Measurements from ENCODE around the gene FRMD8. TPM values are rescaled to one million over a fixed set of nuclear protein-coding genes. Genes with fewer than 3 reads are reported as not detected.

The FRMD8 gene
- total RNA-seq, 1 donor from 2014 or later, result 11.1 TPM

- peaks cover 6% of the 10 kb centered on the region for H3K9me3 Mint-ChIP-seq (ENCODE audit: unreplicated experiment)
- H3K36me3 Mint-ChIP-seq (ENCODE audit: unreplicated experiment), result no peaks in the 10 kb centered on the region
- TF ChIP-seq CTCF (IDR thresholded peaks at IDR 0.05; ENCODE audit: partially characterized antibody, unreplicated experiment), result no peak
- DNase-seq, result no peak
- H3K4me3 Mint-ChIP-seq (ENCODE audit: unreplicated experiment), result no peak overlapping the region
- H3K4me1 Mint-ChIP-seq (ENCODE audit: low read depth, unreplicated experiment), result no peaks in the 10 kb centered on the region
- H3K27me3 Mint-ChIP-seq (ENCODE audit: unreplicated experiment), result peaks cover 2% of the 10 kb centered on the region
- H3K27ac Mint-ChIP-seq (ENCODE audit: unreplicated experiment), result no peak overlapping the region
Measured at GRCh38 chr11:65403607-65404121, 17.2 kb downstream of the FRMD8 start.

GRCh38 chr11:65404210-65404609 is 17.8 kb downstream of the FRMD8 start:
- Mint-ChIP-seq H3K27ac (ENCODE audit: unreplicated experiment) (no peak overlapping the region), H3K36me3 (ENCODE audit: unreplicated experiment) (no peaks in the 10 kb centered on the region), H3K4me1 (ENCODE audit: low read depth, unreplicated experiment) (no peaks in the 10 kb centered on the region), H3K27me3 (ENCODE audit: unreplicated experiment) (peaks cover 2% of the 10 kb centered on the region), H3K9me3 (ENCODE audit: unreplicated experiment) (peaks cover 4% of the 10 kb centered on the region), H3K4me3 (ENCODE audit: unreplicated experiment) (no peak overlapping the region)
- no peak for DNase-seq
- TF ChIP-seq CTCF (IDR thresholded peaks at IDR 0.05; ENCODE audit: partially characterized antibody, unreplicated experiment), result no peak

GRCh38 chr11:65404638-65405339 is 18.4 kb downstream of the FRMD8 start:
- H3K36me3 Mint-ChIP-seq (ENCODE audit: unreplicated experiment), result no peaks in the 10 kb centered on the region
- no peak for TF ChIP-seq CTCF (IDR thresholded peaks at IDR 0.05; ENCODE audit: partially characterized antibody, unreplicated experiment)
- no peak overlapping the region for H3K27ac Mint-ChIP-seq (ENCODE audit: unreplicated experiment)
- H3K9me3 Mint-ChIP-seq (ENCODE audit: unreplicated experiment), result peaks cover 1% of the 10 kb centered on the region
- no peak for DNase-seq
- H3K4me1 Mint-ChIP-seq (ENCODE audit: low read depth, unreplicated experiment), result no peaks in the 10 kb centered on the region
- no peak overlapping the region for H3K4me3 Mint-ChIP-seq (ENCODE audit: unreplicated experiment)
- H3K27me3 Mint-ChIP-seq (ENCODE audit: unreplicated experiment), result peaks cover 2% of the 10 kb centered on the region

- TF ChIP-seq CTCF (IDR thresholded peaks at IDR 0.05; ENCODE audit: partially characterized antibody, unreplicated experiment), result no peak
- no peak for DNase-seq
- Mint-ChIP-seq H3K36me3 (ENCODE audit: unreplicated experiment) (no peaks in the 10 kb centered on the region), H3K9me3 (ENCODE audit: unreplicated experiment) (no peaks in the 10 kb centered on the region), H3K4me1 (ENCODE audit: low read depth, unreplicated experiment) (peaks cover 11% of the 10 kb centered on the region), H3K27ac (ENCODE audit: unreplicated experiment) (no peak overlapping the region), H3K4me3 (ENCODE audit: unreplicated experiment) (no peak overlapping the region), H3K27me3 (ENCODE audit: unreplicated experiment) (no peaks in the 10 kb centered on the region)
Measured at GRCh38 chr11:65410936-65411680, 24.7 kb downstream of the FRMD8 start.

GRCh38 chr11:65411681-65412070 is 25.2 kb downstream of the FRMD8 start:
- no peak for TF ChIP-seq CTCF (IDR thresholded peaks at IDR 0.05; ENCODE audit: partially characterized antibody, unreplicated experiment)
- no peaks in the 10 kb centered on the region for H3K36me3 Mint-ChIP-seq (ENCODE audit: unreplicated experiment)
- H3K4me3 Mint-ChIP-seq (ENCODE audit: unreplicated experiment), result no peak overlapping the region
- H3K27ac Mint-ChIP-seq (ENCODE audit: unreplicated experiment), result no peak overlapping the region
- no peaks in the 10 kb centered on the region for H3K27me3 Mint-ChIP-seq (ENCODE audit: unreplicated experiment)
- no peaks in the 10 kb centered on the region for H3K9me3 Mint-ChIP-seq (ENCODE audit: unreplicated experiment)
- DNase-seq, result no peak
- H3K4me1 Mint-ChIP-seq (ENCODE audit: low read depth, unreplicated experiment), result peaks cover 11% of the 10 kb centered on the region

Measured in glutamatergic neuron (in vitro differentiated cells).